WTC11 (cell line): ENCODE results near the gene SRPRB. TPM values are rescaled to one million over a fixed set of nuclear protein-coding genes. Genes with fewer than 3 reads are reported as not detected.

Source experiments
- ATAC-seq: fragments of 200-7000 bp; cut with Tn5 transposase; 2 replicates; pipeline ENCODE4 v1.10.0; 2021; ENCODE audit warnings: mild to moderate bottlenecking, moderate library complexity
- CTCF ChIA-PET: fragments of 300-600 bp; sonication (Branson Sonifier 250); formaldehyde crosslinking; loops from one replicate; lab custom pipeline; 2021; ENCODE audit warnings: antibody characterized with exemption; lab: Charles Lee
- POLR2A ChIA-PET: fragments of 350-600 bp; sonication (Branson Sonifier 250); formaldehyde crosslinking; loops from one replicate; lab custom pipeline; 2021; ENCODE audit warnings: antibody characterized with exemption; lab: Charles Lee
- DNase-seq: peaks from one replicate; pipeline ENCODE4 v3.0.0; 2021; ENCODE audit warnings: low spot score
- H3K27ac Mint-ChIP-seq: 2 replicates; pipeline ENCODE4 v1.8.0; 2021; ENCODE audit warnings: mixed read lengths
- H3K27me3 Mint-ChIP-seq: 2 replicates; pipeline ENCODE4 v1.8.0; 2021; ENCODE audit warnings: low read depth, mild to moderate bottlenecking, moderate library complexity, mixed read lengths
- H3K36me3 Mint-ChIP-seq: 2 replicates; pipeline ENCODE4 v1.8.0; 2021; ENCODE audit warnings: mixed read lengths
- H3K4me1 Mint-ChIP-seq: 2 replicates; pipeline ENCODE4 v1.8.0; 2022; ENCODE audit warnings: mixed read lengths
- H3K4me3 Mint-ChIP-seq: 2 replicates; pipeline ENCODE4 v1.8.0; 2021; ENCODE audit warnings: mild to moderate bottlenecking, moderate library complexity, mixed read lengths
- H3K9me3 Mint-ChIP-seq: 2 replicates; pipeline ENCODE4 v1.8.0; 2021; ENCODE audit warnings: mixed read lengths
- ATF1 ChIP-seq: sonication (generic); formaldehyde crosslinking; IDR thresholded peaks from 2 replicates; pipeline ENCODE4 v1.8.1; 2023; ENCODE audit warnings: mild to moderate bottlenecking, moderate library complexity, missing genetic modification reagents
- CREB1 ChIP-seq: sonication (generic); formaldehyde crosslinking; IDR thresholded peaks from 2 replicates; pipeline ENCODE4 v1.8.0; 2023; ENCODE audit warnings: mild to moderate bottlenecking, missing genetic modification reagents
- ELF4 ChIP-seq: sonication (generic); formaldehyde crosslinking; IDR thresholded peaks from 2 replicates; pipeline ENCODE4 v1.8.1; 2022; ENCODE audit warnings: low read depth, mild to moderate bottlenecking, moderate library complexity, missing genetic modification reagents
- ETV6 ChIP-seq: sonication (generic); formaldehyde crosslinking; IDR thresholded peaks from 2 replicates; pipeline ENCODE4 v1.8.1; 2022; ENCODE audit warnings: mild to moderate bottlenecking, missing genetic modification reagents
- FOXJ3 ChIP-seq: sonication (generic); formaldehyde crosslinking; IDR thresholded peaks from 2 replicates; pipeline ENCODE4 v1.9.0; 2021; ENCODE audit warnings: missing genetic modification reagents, mild to moderate bottlenecking, borderline replicate concordance
- FOXK1 ChIP-seq: sonication (generic); formaldehyde crosslinking; IDR thresholded peaks from 2 replicates; pipeline ENCODE4 v1.8.0; 2022; ENCODE audit warnings: mild to moderate bottlenecking, moderate library complexity, missing genetic modification reagents
- MXD4 ChIP-seq: fragments of 250-450 bp; sonication (Bioruptor Pico); IDR thresholded peaks from 2 replicates; pipeline ENCODE4 v1.8.0; 2021; ENCODE audit warnings: mild to moderate bottlenecking, moderate library complexity, borderline replicate concordance
- NFE2L1 ChIP-seq: sonication (generic); formaldehyde crosslinking; IDR thresholded peaks from 2 replicates; pipeline ENCODE4 v1.8.1; 2023; ENCODE audit warnings: missing genetic modification reagents
- SMAD3 ChIP-seq: sonication (generic); formaldehyde crosslinking; IDR thresholded peaks from 2 replicates; pipeline ENCODE4 v1.8.0; 2022; ENCODE audit warnings: missing genetic modification reagents, mild to moderate bottlenecking, borderline replicate concordance
- ZNF138 ChIP-seq: sonication (generic); formaldehyde crosslinking; conservative IDR thresholded peaks from 2 replicates; pipeline ENCODE4 v1.8.1; 2022; ENCODE audit warnings: mild to moderate bottlenecking, moderate library complexity, missing genetic modification reagents
- ZNF219 ChIP-seq: sonication (generic); formaldehyde crosslinking; IDR thresholded peaks from 2 replicates; pipeline ENCODE4 v1.8.0; 2023; ENCODE audit warnings: missing genetic modification reagents, mild to moderate bottlenecking, borderline replicate concordance
- ZNF317 ChIP-seq: sonication (generic); formaldehyde crosslinking; IDR thresholded peaks from 2 replicates; pipeline ENCODE4 v1.8.1; 2023; ENCODE audit warnings: low read depth, mild to moderate bottlenecking, moderate library complexity, missing genetic modification reagents, borderline replicate concordance
- ZNF423 ChIP-seq: fragments of 250-450 bp; sonication (Bioruptor Pico); IDR thresholded peaks from 2 replicates; pipeline ENCODE4 v2.1.2; 2022; ENCODE audit warnings: mild to moderate bottlenecking, moderate library complexity
- total RNA-seq: library from RNA; stranded (reverse); gene quantifications from 3 replicates; pipeline ENCODE4 v1.2.3, GENCODE V29; 2021
- TF ChIP-seq, protein P1 (sequence below): sonication (generic); formaldehyde crosslinking; IDR thresholded peaks from 2 replicates; pipeline ENCODE4 v1.8.1; 2023; ENCODE audit warnings: mild to moderate bottlenecking, missing genetic modification reagents, moderate library complexity
- TF ChIP-seq, protein P2 (sequence below): sonication (generic); formaldehyde crosslinking; conservative IDR thresholded peaks from 2 replicates; pipeline ENCODE4 v1.8.1; 2022; ENCODE audit warnings: mild to moderate bottlenecking, missing genetic modification reagents
- TF ChIP-seq, protein P3 (sequence below): fragments of 250-450 bp; sonication (Bioruptor Pico); IDR thresholded peaks from 2 replicates; pipeline ENCODE4 v2.1.2; 2022; ENCODE audit warnings: mild to moderate bottlenecking, moderate library complexity
- TF ChIP-seq, protein P4 (sequence below): sonication (generic); formaldehyde crosslinking; IDR thresholded peaks from 2 replicates; pipeline ENCODE4 v1.8.1; 2022; ENCODE audit warnings: mild to moderate bottlenecking, moderate library complexity, missing genetic modification reagents
- TF ChIP-seq, protein P5 (sequence below): sonication (generic); formaldehyde crosslinking; IDR thresholded peaks from 2 replicates; pipeline ENCODE4 v1.8.1; 2023; ENCODE audit warnings: mild to moderate bottlenecking, missing genetic modification reagents, borderline replicate concordance
- TF ChIP-seq, protein P6 (sequence below): sonication (generic); formaldehyde crosslinking; IDR thresholded peaks from 2 replicates; pipeline ENCODE4 v1.8.0; 2022; ENCODE audit warnings: mild to moderate bottlenecking, missing genetic modification reagents
- TF ChIP-seq, protein P7 (sequence below): sonication (generic); formaldehyde crosslinking; IDR thresholded peaks from 2 replicates; pipeline ENCODE4 v1.8.0; 2022; ENCODE audit warnings: mild to moderate bottlenecking, missing genetic modification reagents

Gene SRPRB
- total RNA-seq, 1 experiment from 2014 or later: 40.9 TPM

DNA sequence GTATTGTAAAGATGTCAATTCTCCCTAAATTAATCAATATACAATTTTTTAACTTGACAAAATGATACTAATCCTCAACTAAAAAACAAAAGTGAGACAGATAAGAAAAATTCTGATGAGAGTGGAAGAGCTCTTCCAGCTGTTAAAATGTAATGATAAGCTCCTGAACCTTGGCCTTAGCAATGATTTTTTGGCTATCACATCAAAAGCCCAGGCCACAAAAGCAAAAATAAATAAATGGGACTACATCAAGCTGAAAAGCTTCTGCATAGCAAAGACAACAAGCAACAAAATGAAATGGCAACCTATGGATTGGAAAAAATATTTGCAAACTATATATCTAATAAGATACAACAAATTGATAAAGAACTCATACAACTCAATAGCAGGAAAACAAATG lies 24.0 kb upstream of the SRPRB start:
- peaks cover 4% of the 10 kb centered on the region for H3K36me3 Mint-ChIP-seq
- no peak overlapping the region for H3K4me3 Mint-ChIP-seq
- H3K27me3 Mint-ChIP-seq: no peaks in the 10 kb centered on the region
- TF ChIP-seq SMAD3 (CRISPR knock-in tag): no peak
- TF ChIP-seq ZNF138 (CRISPR knock-in tag): no peak
- TF ChIP-seq ATF1 (CRISPR knock-in tag): no peak
- TF ChIP-seq ELF4: no peak
- TF ChIP-seq ETV6 (CRISPR knock-in tag): no peak
- TF ChIP-seq, protein P1, sequence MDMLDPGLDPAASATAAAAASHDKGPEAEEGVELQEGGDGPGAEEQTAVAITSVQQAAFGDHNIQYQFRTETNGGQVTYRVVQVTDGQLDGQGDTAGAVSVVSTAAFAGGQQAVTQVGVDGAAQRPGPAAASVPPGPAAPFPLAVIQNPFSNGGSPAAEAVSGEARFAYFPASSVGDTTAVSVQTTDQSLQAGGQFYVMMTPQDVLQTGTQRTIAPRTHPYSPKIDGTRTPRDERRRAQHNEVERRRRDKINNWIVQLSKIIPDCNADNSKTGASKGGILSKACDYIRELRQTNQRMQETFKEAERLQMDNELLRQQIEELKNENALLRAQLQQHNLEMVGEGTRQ (CRISPR knock-in tag): no peak
- no peak for TF ChIP-seq NFE2L1 (CRISPR knock-in tag)
- TF ChIP-seq, protein P2, sequence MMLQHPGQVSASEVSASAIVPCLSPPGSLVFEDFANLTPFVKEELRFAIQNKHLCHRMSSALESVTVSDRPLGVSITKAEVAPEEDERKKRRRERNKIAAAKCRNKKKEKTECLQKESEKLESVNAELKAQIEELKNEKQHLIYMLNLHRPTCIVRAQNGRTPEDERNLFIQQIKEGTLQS: no peak
- no peak for TF ChIP-seq FOXK1 (CRISPR knock-in tag)
- TF ChIP-seq, all 79 proteins: peak for 0
- ATAC-seq (no peak), DNase-seq (no peak)
- ChIA-PET CTCF (no interaction called here), POLR2A (no interaction called here)
- Mint-ChIP-seq H3K9me3 (peaks cover 13% of the 10 kb centered on the region), H3K4me1 (peaks cover 11% of the 10 kb centered on the region), H3K27ac (no peak overlapping the region)

DNA sequence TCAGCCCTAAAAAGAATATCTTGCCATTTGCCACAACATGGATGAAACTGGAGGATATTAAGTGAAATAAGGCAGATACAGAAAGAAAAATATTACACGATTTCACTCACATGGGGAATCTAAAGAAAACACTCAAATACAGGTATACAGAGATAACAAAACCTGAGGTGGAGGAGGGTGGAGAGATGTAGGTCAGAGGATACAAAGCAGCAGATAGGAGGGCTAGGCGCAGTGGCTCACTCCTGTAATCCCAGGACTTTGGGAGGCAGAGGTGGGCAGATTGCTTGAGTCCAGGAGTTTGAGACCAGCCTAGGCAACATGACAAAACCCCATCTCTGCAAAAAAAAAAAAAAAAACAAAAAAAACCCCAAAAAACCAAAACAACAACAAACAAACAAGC lies 23.2 kb upstream of the SRPRB start:
- TF ChIP-seq ZNF219 (CRISPR knock-in tag): no peak
- no peak for TF ChIP-seq CREB1 (CRISPR knock-in tag)
- no peak for TF ChIP-seq ZNF317 (CRISPR knock-in tag)
- TF ChIP-seq, protein P3, sequence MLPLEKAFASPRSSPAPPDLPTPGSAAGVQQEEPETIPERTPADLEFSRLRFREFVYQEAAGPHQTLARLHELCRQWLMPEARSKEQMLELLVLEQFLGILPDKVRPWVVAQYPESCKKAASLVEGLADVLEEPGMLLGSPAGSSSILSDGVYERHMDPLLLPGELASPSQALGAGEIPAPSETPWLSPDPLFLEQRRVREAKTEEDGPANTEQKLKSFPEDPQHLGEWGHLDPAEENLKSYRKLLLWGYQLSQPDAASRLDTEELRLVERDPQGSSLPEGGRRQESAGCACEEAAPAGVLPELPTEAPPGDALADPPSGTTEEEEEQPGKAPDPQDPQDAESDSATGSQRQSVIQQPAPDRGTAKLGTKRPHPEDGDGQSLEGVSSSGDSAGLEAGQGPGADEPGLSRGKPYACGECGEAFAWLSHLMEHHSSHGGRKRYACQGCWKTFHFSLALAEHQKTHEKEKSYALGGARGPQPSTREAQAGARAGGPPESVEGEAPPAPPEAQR: no peak
- H3K36me3 Mint-ChIP-seq: peaks cover 4% of the 10 kb centered on the region
- H3K27me3 Mint-ChIP-seq: no peaks in the 10 kb centered on the region
- ATAC-seq (no peak), DNase-seq (no peak)
- peaks cover 18% of the 10 kb centered on the region for H3K9me3 Mint-ChIP-seq
- ChIA-PET POLR2A (no interaction called here), CTCF (no interaction called here)
- no peak overlapping the region for H3K27ac Mint-ChIP-seq
- H3K4me3 Mint-ChIP-seq: no peak overlapping the region
- H3K4me1 Mint-ChIP-seq: peaks cover 11% of the 10 kb centered on the region

DNA sequence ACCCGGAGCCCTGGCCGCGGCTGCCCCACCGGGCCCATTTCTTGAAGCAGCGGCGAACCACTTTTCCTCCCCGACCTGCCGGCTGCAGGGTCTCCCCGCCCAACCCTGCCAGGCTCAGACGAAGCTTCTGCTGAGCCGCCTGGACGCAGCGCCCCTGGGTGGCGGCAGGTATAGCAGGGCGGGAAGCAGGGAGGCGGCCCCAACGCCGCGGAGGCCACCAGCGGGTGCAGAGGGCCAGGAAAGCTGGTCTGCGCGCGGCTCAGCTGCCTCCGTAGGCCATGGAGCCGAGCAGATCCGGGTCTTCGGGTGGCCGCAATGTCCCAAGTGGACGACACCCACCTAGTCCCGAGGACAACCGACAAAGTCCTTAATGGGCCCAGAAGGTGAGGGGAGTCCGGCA lies 21.9 kb upstream of the SRPRB start:
- no peak overlapping the region for H3K27ac Mint-ChIP-seq
- H3K36me3 Mint-ChIP-seq: peaks cover 4% of the 10 kb centered on the region
- no peak overlapping the region for H3K4me3 Mint-ChIP-seq
- peaks cover 2% of the 10 kb centered on the region for H3K4me1 Mint-ChIP-seq
- ChIA-PET POLR2A (no interaction called here), CTCF (interaction anchor here (0.8 to 0.9 kb wide), 2 partner anchors 120 to 228 kb away, joined by 3 read pairs; no protein-coding TSS in a partner anchor)
- ATAC-seq (peak; percentile 87), DNase-seq (peak; percentile 39)
- TF ChIP-seq ZNF423 (CRISPR knock-in tag): no peak
- no peak for TF ChIP-seq MXD4 (CRISPR knock-in tag)
- H3K9me3 Mint-ChIP-seq: peaks cover 27% of the 10 kb centered on the region
- peaks cover 5% of the 10 kb centered on the region; the same call in 1 of the 2 replicates for H3K27me3 Mint-ChIP-seq

DNA sequence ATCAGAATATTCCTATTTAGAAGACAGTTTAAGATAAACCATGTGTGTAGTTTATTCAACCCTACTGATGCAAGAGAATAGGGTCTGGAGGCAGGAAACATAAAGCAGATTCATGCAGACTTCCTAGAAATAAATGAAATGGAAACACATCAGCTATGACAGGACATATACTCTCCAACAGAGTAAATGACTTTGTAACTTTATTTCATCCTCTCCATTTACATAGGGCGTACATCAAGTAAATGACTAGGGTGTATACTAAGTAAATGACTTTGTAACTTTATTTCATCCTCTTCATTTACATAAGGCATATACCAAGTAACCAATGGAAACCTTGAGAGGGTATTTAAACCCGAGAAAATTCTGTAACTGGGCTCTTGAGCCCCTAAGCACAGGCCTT lies 17.6 kb upstream of the SRPRB start:
- ATAC-seq (no peak), DNase-seq (no peak)
- POLR2A ChIA-PET: no interaction called here
- H3K36me3 Mint-ChIP-seq: peaks cover 37% of the 10 kb centered on the region
- CTCF ChIA-PET: no interaction called here
- no peaks in the 10 kb centered on the region for H3K4me1 Mint-ChIP-seq
- H3K4me3 Mint-ChIP-seq: no peak overlapping the region
- no peak overlapping the region for H3K27ac Mint-ChIP-seq
- H3K9me3 Mint-ChIP-seq: peaks cover 62% of the 10 kb centered on the region
- H3K27me3 Mint-ChIP-seq: peaks cover 12% of the 10 kb centered on the region; the same call in 1 of the 2 replicates
- TF ChIP-seq, protein P4, sequence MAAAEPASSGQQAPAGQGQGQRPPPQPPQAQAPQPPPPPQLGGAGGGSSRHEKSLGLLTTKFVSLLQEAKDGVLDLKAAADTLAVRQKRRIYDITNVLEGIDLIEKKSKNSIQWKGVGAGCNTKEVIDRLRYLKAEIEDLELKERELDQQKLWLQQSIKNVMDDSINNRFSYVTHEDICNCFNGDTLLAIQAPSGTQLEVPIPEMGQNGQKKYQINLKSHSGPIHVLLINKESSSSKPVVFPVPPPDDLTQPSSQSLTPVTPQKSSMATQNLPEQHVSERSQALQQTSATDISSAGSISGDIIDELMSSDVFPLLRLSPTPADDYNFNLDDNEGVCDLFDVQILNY (CRISPR knock-in tag): no peak
- TF ChIP-seq FOXJ3 (CRISPR knock-in tag) (no peak), NFE2L1 (CRISPR knock-in tag) (no peak)
- TF ChIP-seq, protein P5, sequence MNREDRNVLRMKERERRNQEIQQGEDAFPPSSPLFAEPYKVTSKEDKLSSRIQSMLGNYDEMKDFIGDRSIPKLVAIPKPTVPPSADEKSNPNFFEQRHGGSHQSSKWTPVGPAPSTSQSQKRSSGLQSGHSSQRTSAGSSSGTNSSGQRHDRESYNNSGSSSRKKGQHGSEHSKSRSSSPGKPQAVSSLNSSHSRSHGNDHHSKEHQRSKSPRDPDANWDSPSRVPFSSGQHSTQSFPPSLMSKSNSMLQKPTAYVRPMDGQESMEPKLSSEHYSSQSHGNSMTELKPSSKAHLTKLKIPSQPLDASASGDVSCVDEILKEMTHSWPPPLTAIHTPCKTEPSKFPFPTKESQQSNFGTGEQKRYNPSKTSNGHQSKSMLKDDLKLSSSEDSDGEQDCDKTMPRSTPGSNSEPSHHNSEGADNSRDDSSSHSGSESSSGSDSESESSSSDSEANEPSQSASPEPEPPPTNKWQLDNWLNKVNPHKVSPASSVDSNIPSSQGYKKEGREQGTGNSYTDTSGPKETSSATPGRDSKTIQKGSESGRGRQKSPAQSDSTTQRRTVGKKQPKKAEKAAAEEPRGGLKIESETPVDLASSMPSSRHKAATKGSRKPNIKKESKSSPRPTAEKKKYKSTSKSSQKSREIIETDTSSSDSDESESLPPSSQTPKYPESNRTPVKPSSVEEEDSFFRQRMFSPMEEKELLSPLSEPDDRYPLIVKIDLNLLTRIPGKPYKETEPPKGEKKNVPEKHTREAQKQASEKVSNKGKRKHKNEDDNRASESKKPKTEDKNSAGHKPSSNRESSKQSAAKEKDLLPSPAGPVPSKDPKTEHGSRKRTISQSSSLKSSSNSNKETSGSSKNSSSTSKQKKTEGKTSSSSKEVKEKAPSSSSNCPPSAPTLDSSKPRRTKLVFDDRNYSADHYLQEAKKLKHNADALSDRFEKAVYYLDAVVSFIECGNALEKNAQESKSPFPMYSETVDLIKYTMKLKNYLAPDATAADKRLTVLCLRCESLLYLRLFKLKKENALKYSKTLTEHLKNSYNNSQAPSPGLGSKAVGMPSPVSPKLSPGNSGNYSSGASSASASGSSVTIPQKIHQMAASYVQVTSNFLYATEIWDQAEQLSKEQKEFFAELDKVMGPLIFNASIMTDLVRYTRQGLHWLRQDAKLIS (CRISPR knock-in tag): no peak
- TF ChIP-seq, protein P6, sequence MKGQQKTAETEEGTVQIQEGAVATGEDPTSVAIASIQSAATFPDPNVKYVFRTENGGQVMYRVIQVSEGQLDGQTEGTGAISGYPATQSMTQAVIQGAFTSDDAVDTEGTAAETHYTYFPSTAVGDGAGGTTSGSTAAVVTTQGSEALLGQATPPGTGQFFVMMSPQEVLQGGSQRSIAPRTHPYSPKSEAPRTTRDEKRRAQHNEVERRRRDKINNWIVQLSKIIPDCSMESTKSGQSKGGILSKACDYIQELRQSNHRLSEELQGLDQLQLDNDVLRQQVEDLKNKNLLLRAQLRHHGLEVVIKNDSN (CRISPR knock-in tag): no peak
- TF ChIP-seq, protein P7, sequence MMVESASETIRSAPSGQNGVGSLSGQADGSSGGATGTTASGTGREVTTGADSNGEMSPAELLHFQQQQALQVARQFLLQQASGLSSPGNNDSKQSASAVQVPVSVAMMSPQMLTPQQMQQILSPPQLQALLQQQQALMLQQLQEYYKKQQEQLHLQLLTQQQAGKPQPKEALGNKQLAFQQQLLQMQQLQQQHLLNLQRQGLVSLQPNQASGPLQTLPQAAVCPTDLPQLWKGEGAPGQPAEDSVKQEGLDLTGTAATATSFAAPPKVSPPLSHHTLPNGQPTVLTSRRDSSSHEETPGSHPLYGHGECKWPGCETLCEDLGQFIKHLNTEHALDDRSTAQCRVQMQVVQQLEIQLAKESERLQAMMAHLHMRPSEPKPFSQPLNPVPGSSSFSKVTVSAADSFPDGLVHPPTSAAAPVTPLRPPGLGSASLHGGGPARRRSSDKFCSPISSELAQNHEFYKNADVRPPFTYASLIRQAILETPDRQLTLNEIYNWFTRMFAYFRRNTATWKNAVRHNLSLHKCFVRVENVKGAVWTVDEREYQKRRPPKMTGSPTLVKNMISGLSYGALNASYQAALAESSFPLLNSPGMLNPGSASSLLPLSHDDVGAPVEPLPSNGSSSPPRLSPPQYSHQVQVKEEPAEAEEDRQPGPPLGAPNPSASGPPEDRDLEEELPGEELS (CRISPR knock-in tag): no peak
